H9 (cell line): ENCODE measurements around the gene ALG2. TPM values are rescaled to one million over a fixed set of nuclear protein-coding genes. Genes with fewer than 3 reads are reported as not detected.
A peak's percentile ranks its signal among the peaks of the same experiment; 100 is the strongest.

Source experiments
- DNase-seq: peaks from one replicate; pipeline ENCODE4 v3.0.0-alpha.2; 2017
- H2AFZ ChIP-seq: one replicate; pipeline ENCODE4 v1.6.1; 2013; ENCODE audit warnings: mild to moderate bottlenecking, low read length, control low read depth, moderate library complexity
- H2AK5ac ChIP-seq: 2 replicates; pipeline ENCODE4 v1.6.1; 2013; ENCODE audit warnings: low read length, control low read depth, mixed read lengths; ENCODE audit not compliant: insufficient read length
- H2BK120ac ChIP-seq: one replicate; pipeline ENCODE4 v1.6.1; 2013; ENCODE audit warnings: low read depth, mild to moderate bottlenecking, low read length, control low read depth, inconsistent platforms; ENCODE audit not compliant: poor library complexity, severe bottlenecking
- H2BK12ac ChIP-seq: 2 replicates; pipeline ENCODE4 v1.6.1; 2013; ENCODE audit warnings: low read length, control low read depth, mixed read lengths, low read depth; ENCODE audit not compliant: insufficient read length
- H2BK15ac ChIP-seq: 2 replicates; pipeline ENCODE4 v1.6.1; 2013; ENCODE audit warnings: low read depth, low read length, control low read depth
- H2BK20ac ChIP-seq: one replicate; pipeline ENCODE4 v1.6.1; 2013; ENCODE audit warnings: low read depth, mild to moderate bottlenecking, low read length, control low read depth, inconsistent platforms; ENCODE audit not compliant: poor library complexity, severe bottlenecking
- H2BK5ac ChIP-seq: 2 replicates; pipeline ENCODE4 v1.6.1; 2013; ENCODE audit warnings: low read length, control low read depth, mixed read lengths; ENCODE audit not compliant: insufficient read length
- H3K14ac ChIP-seq: 2 replicates; pipeline ENCODE4 v1.6.1; 2013; ENCODE audit warnings: low read length, control low read depth; ENCODE audit not compliant: insufficient read depth
- H3K18ac ChIP-seq: 2 replicates; pipeline ENCODE4 v1.6.1; 2013; ENCODE audit warnings: low read depth, mild to moderate bottlenecking, mixed read lengths, low read length, control low read depth; ENCODE audit not compliant: insufficient read length
- H3K23ac ChIP-seq: 2 replicates; pipeline ENCODE4 v1.6.1; 2013; ENCODE audit warnings: low read length, control low read depth, mixed read lengths, low read depth; ENCODE audit not compliant: insufficient read length
- H3K23me2 ChIP-seq: 2 replicates; pipeline ENCODE4 v1.6.1; 2013; ENCODE audit warnings: low read depth, mild to moderate bottlenecking, mixed read lengths, low read length, control low read depth; ENCODE audit not compliant: insufficient read length, poor library complexity, severe bottlenecking
- H3K27ac ChIP-seq: 2 replicates; pipeline ENCODE4 v1.5.1; 2013; ENCODE audit warnings: low read length, control low read depth, mixed read lengths, low read depth; ENCODE audit not compliant: insufficient read length
- H3K27me3 ChIP-seq: 2 replicates; pipeline ENCODE4 v1.6.1; 2013; ENCODE audit warnings: low read length, control low read depth, inconsistent platforms; ENCODE audit not compliant: insufficient read depth
- H3K4ac ChIP-seq: 2 replicates; pipeline ENCODE4 v1.6.1; 2013; ENCODE audit warnings: low read depth, mild to moderate bottlenecking, control low read depth, inconsistent platforms, low read length, moderate library complexity
- H3K4me1 ChIP-seq: 2 replicates; pipeline ENCODE4 v1.6.1; 2013; ENCODE audit warnings: low read length, control low read depth, inconsistent platforms; ENCODE audit not compliant: insufficient read depth
- H3K4me2 ChIP-seq: 2 replicates; pipeline ENCODE4 v1.6.1; 2013; ENCODE audit warnings: low read length, control low read depth, mixed read lengths; ENCODE audit not compliant: insufficient read length, insufficient read depth
- H3K56ac ChIP-seq: 2 replicates; pipeline ENCODE4 v1.6.1; 2013; ENCODE audit warnings: low read depth, mild to moderate bottlenecking, mixed read lengths, low read length, control low read depth; ENCODE audit not compliant: insufficient read length
- H3K79me1 ChIP-seq: 2 replicates; pipeline ENCODE4 v1.6.1; 2013; ENCODE audit warnings: low read depth, mild to moderate bottlenecking, moderate library complexity, low read length, control low read depth, inconsistent platforms; ENCODE audit not compliant: insufficient read depth, poor library complexity, severe bottlenecking
- H3K79me2 ChIP-seq: 2 replicates; pipeline ENCODE4 v1.6.1; 2013; ENCODE audit warnings: low read length, control low read depth, inconsistent platforms; ENCODE audit not compliant: insufficient read depth
- H3K9ac ChIP-seq: 2 replicates; pipeline ENCODE4 v1.6.1; 2013; ENCODE audit warnings: low read length, control low read depth, mixed read lengths; ENCODE audit not compliant: insufficient read length; ENCODE audit errors: extremely low read depth
- H3K9me3 ChIP-seq: one replicate; pipeline ENCODE4 v1.6.1; 2013; ENCODE audit warnings: low read depth, low read length, inconsistent platforms; ENCODE audit not compliant: control insufficient read depth
- H3T11ph ChIP-seq: one replicate; pipeline ENCODE4 v1.6.1; 2013; ENCODE audit warnings: mild to moderate bottlenecking, low read length, control low read depth, inconsistent platforms
- H4K20me1 ChIP-seq: one replicate; pipeline ENCODE4 v1.6.1; 2013; ENCODE audit not compliant: control insufficient read depth, insufficient read length, insufficient read depth
- H4K5ac ChIP-seq: 2 replicates; pipeline ENCODE4 v1.6.1; 2013; ENCODE audit warnings: low read depth, mild to moderate bottlenecking, mixed read lengths, low read length, control low read depth; ENCODE audit not compliant: insufficient read length
- H4K8ac ChIP-seq: replicated peaks from 2 replicates; pipeline ENCODE4 v1.6.1; 2013; ENCODE audit warnings: low read length, control low read depth, mixed read lengths, low read depth; ENCODE audit not compliant: insufficient read length
- H4K91ac ChIP-seq: 2 replicates; pipeline ENCODE4 v1.6.1; 2013; ENCODE audit warnings: low read depth, mild to moderate bottlenecking, moderate library complexity, mixed read lengths, low read length, control low read depth; ENCODE audit not compliant: insufficient read length
- H3K27ac Mint-ChIP-seq, 3 experiments: 2 replicates in 2 of 3; 3 replicates in 1 of 3; pipeline ENCODE4 v1.8.0; 2020 to 2021; ENCODE audit warnings: mixed read lengths in 3 of 3, mild to moderate bottlenecking in 1 of 3, moderate library complexity in 1 of 3
- H3K27me3 Mint-ChIP-seq: 2 replicates; pipeline ENCODE4 v1.8.0; 2021; ENCODE audit warnings: low read depth, mild to moderate bottlenecking, moderate library complexity, mixed read lengths
- H3K36me3 Mint-ChIP-seq, 3 experiments: 2 replicates in 2 of 3; 3 replicates in 1 of 3; pipeline ENCODE4 v1.8.0; 2020 to 2021; ENCODE audit warnings: low read depth in 3 of 3, mixed read lengths in 3 of 3; ENCODE audit not compliant: insufficient read depth in 1 of 3
- H3K4me1 Mint-ChIP-seq, 2 experiments: 2 replicates each; pipeline ENCODE4 v1.8.0; 2020; ENCODE audit warnings: mixed read lengths in 2 of 2
- H3K4me3 Mint-ChIP-seq, 2 experiments: 2 replicates in 1 of 2; 3 replicates in 1 of 2; pipeline ENCODE4 v1.8.0; 2020 to 2021; ENCODE audit warnings: mild to moderate bottlenecking in 2 of 2, mixed read lengths in 2 of 2, moderate library complexity in 1 of 2
- H3K9me3 Mint-ChIP-seq, 2 experiments: 2 replicates in 1 of 2; 3 replicates in 1 of 2; pipeline ENCODE4 v1.8.0; 2020; ENCODE audit warnings: mild to moderate bottlenecking in 2 of 2, mixed read lengths in 2 of 2, moderate library complexity in 1 of 2
- CTCF ChIP-seq: fragments of 200-600 bp; sonication (generic); conservative IDR thresholded peaks from 3 replicates; pipeline ENCODE4 v1.8.0; 2021; ENCODE audit warnings: antibody characterized with exemption, mild to moderate bottlenecking
- WGBS: extraction: QIAGEN DNeasy Blood & Tissue Kit; methylation state at CpG from one replicate; pipeline ENCODE4 v1.1.7; 2013; ENCODE audit warnings: missing lambda C conversion rate, low lambda C conversion rate, mixed read lengths; ENCODE audit not compliant: insufficient read length; ENCODE audit errors: extremely low coverage; 5-methylcytosine and 5-hydroxymethylcytosine counted together
- total RNA-seq: library from RNA; stranded (reverse); gene quantifications from 2 replicates; pipeline ENCODE4 v1.2.1, GENCODE V29; 2021

Gene ALG2
- total RNA-seq, 1 experiment from 2014 or later = 30.1 TPM

GRCh38 chr9:99192786-99193465 lies 28.8 kb downstream of the ALG2 start:
- H3K4ac ChIP-seq = no peak overlapping the region
- no peak overlapping the region for H4K8ac ChIP-seq
- H2BK120ac ChIP-seq = no peak overlapping the region
- Mint-ChIP-seq H3K27ac (no peak overlapping the region), H3K4me1 (peaks cover 9 to 14% of the 10 kb centered on the region in 2 experiments), H3K4me3 (no peak overlapping the region), H3K27me3 (no peaks in the 10 kb centered on the region; the same call in 1 of the 2 replicates), H3K36me3 (no peaks in the 10 kb centered on the region; a peak in 1 of 7 replicates), H3K9me3 (peaks cover 0 to 2% of the 10 kb centered on the region in 2 experiments; a peak in 2 of 5 replicates)
- no peak overlapping the region for H3K4me2 ChIP-seq
- no peaks in the 10 kb centered on the region for H3K23me2 ChIP-seq
- H2AK5ac ChIP-seq = no peak overlapping the region
- no peak overlapping the region for H2BK12ac ChIP-seq
- no peak overlapping the region for H4K5ac ChIP-seq
- no peaks in the 10 kb centered on the region for H3K79me1 ChIP-seq
- no peak overlapping the region for H2BK20ac ChIP-seq
- no peak overlapping the region for H2BK15ac ChIP-seq
- H4K20me1 ChIP-seq = no peaks in the 10 kb centered on the region
- no peaks in the 10 kb centered on the region; the same call in 1 of the 2 replicates for H3K27me3 ChIP-seq
- DNase-seq = no peak
- H3K14ac ChIP-seq = no peak overlapping the region
- WGBS = no CpG with 5 or more reads among the region's 5 CpGs
- no peak overlapping the region for H3K9ac ChIP-seq
- no peak overlapping the region for H3T11ph ChIP-seq
- no peak overlapping the region for H2BK5ac ChIP-seq
- H3K27ac ChIP-seq = no peak overlapping the region
- TF ChIP-seq CTCF = peak; percentile 57
- no peaks in the 10 kb centered on the region for H3K79me2 ChIP-seq
- H4K91ac ChIP-seq = no peak overlapping the region
- no peak overlapping the region for H3K23ac ChIP-seq
- H2AFZ ChIP-seq = no peak overlapping the region
- H3K4me1 ChIP-seq = no peaks in the 10 kb centered on the region
- H3K9me3 ChIP-seq = no peaks in the 10 kb centered on the region
- H3K18ac ChIP-seq = no peak overlapping the region
- no peak overlapping the region for H3K56ac ChIP-seq
